HEK293 (cell line): ENCODE data around the gene CSNK1A1L.

Experiments
- GLI2 ChIP-seq: fragments of 450-650 bp; formaldehyde crosslinking; IDR thresholded peaks from 2 replicates; pipeline ENCODE4; 2017; ENCODE audit warnings: missing biosample characterization, missing genetic modification characterization, low read depth, borderline replicate concordance
- GLIS2 ChIP-seq: fragments of 450-650 bp; formaldehyde crosslinking; IDR thresholded peaks from 2 replicates; pipeline ENCODE4 v1.5.1; 2016; ENCODE audit warnings: missing biosample characterization, missing genetic modification characterization
- HOXC10 ChIP-seq: sonication (generic); formaldehyde crosslinking; IDR thresholded peaks from 2 replicates; pipeline ENCODE4 v1.8.1; 2023; ENCODE audit warnings: mild to moderate bottlenecking, missing genetic modification reagents
- PATZ1 ChIP-seq: fragments of 450-650 bp; formaldehyde crosslinking; IDR thresholded peaks from 2 replicates; pipeline ENCODE4 v1.5.1; 2016; ENCODE audit warnings: missing biosample characterization, missing genetic modification characterization
- PRDM6 ChIP-seq: fragments of 450-650 bp; formaldehyde crosslinking; IDR thresholded peaks from 2 replicates; pipeline ENCODE4 v1.5.1; 2017; ENCODE audit warnings: missing biosample characterization, missing genetic modification characterization
- SCRT1 ChIP-seq: fragments of 450-650 bp; formaldehyde crosslinking; IDR thresholded peaks from 2 replicates; pipeline ENCODE4 v1.5.1; 2016; ENCODE audit warnings: missing biosample characterization, missing genetic modification characterization, borderline replicate concordance
- SP7 ChIP-seq: fragments of 450-650 bp; formaldehyde crosslinking; IDR thresholded peaks from 2 replicates; pipeline ENCODE4 v1.5.1; 2016; ENCODE audit warnings: missing biosample characterization, missing genetic modification characterization
- WT1 ChIP-seq: fragments of 450-650 bp; formaldehyde crosslinking; IDR thresholded peaks from 2 replicates; pipeline ENCODE4 v1.5.1; 2016; ENCODE audit warnings: missing biosample characterization, missing genetic modification characterization
- ZBTB17 ChIP-seq: fragments of 450-650 bp; formaldehyde crosslinking; IDR thresholded peaks from 2 replicates; pipeline ENCODE4 v1.5.1; 2016; ENCODE audit warnings: missing biosample characterization, missing genetic modification characterization
- ZBTB20 ChIP-seq: fragments of 450-650 bp; formaldehyde crosslinking; IDR thresholded peaks from 2 replicates; pipeline ENCODE4 v1.5.1; 2016; ENCODE audit warnings: missing biosample characterization, missing genetic modification characterization
- ZBTB7A ChIP-seq: fragments of 450-650 bp; formaldehyde crosslinking; IDR thresholded peaks from 2 replicates; pipeline ENCODE4 v1.5.1; 2016; ENCODE audit warnings: low read depth, missing biosample characterization, missing genetic modification characterization
- ZBTB8A ChIP-seq: fragments of 450-650 bp; formaldehyde crosslinking; IDR thresholded peaks from 2 replicates; pipeline ENCODE4 v1.5.1; 2016; ENCODE audit warnings: missing biosample characterization, missing genetic modification characterization
- ZEB2 ChIP-seq: fragments of 450-650 bp; formaldehyde crosslinking; IDR thresholded peaks from 2 replicates; pipeline ENCODE4 v1.5.1; 2016; ENCODE audit warnings: missing biosample characterization, missing genetic modification characterization
- ZNF10 ChIP-seq: fragments of 450-650 bp; formaldehyde crosslinking; IDR thresholded peaks from 2 replicates; pipeline ENCODE4 v1.5.1; 2017; ENCODE audit warnings: missing biosample characterization, missing genetic modification characterization
- ZNF19 ChIP-seq: fragments of 450-650 bp; formaldehyde crosslinking; IDR thresholded peaks from 2 replicates; pipeline ENCODE4; 2016; ENCODE audit warnings: missing biosample characterization, missing genetic modification characterization, low read depth
- ZNF223 ChIP-seq: fragments of 450-650 bp; formaldehyde crosslinking; IDR thresholded peaks from 2 replicates; pipeline ENCODE4 v1.5.1; 2016; ENCODE audit warnings: missing biosample characterization, missing genetic modification characterization
- ZNF292 ChIP-seq: fragments of 450-650 bp; formaldehyde crosslinking; IDR thresholded peaks from 2 replicates; pipeline ENCODE4 v1.5.1; 2016; ENCODE audit warnings: low read depth, missing biosample characterization, missing genetic modification characterization, borderline replicate concordance
- ZNF335 ChIP-seq: fragments of 450-650 bp; formaldehyde crosslinking; conservative IDR thresholded peaks from 2 replicates; pipeline ENCODE4 v1.5.1; 2016; ENCODE audit warnings: missing biosample characterization, missing genetic modification characterization
- ZNF398 ChIP-seq: fragments of 450-650 bp; formaldehyde crosslinking; IDR thresholded peaks from 2 replicates; pipeline ENCODE4 v1.5.1; 2017; ENCODE audit warnings: missing biosample characterization, missing genetic modification characterization
- ZNF529 ChIP-seq: fragments of 450-650 bp; formaldehyde crosslinking; IDR thresholded peaks from 2 replicates; pipeline ENCODE4 v1.5.1; 2017; ENCODE audit warnings: missing genetic modification characterization, missing biosample characterization; ENCODE audit not compliant: insufficient replicate concordance
- ZNF555 ChIP-seq: fragments of 450-650 bp; formaldehyde crosslinking; conservative IDR thresholded peaks from 2 replicates; pipeline ENCODE4 v1.5.1; 2017; ENCODE audit warnings: missing biosample characterization, mild to moderate bottlenecking, missing genetic modification characterization, inconsistent platforms
- ZNF596 ChIP-seq: fragments of 450-650 bp; IDR thresholded peaks from 2 replicates; pipeline ENCODE4 v1.5.0; 2018; ENCODE audit warnings: missing biosample characterization, mild to moderate bottlenecking, missing genetic modification characterization, moderate library complexity
- ZNF670 ChIP-seq: fragments of 450-650 bp; formaldehyde crosslinking; IDR thresholded peaks from 2 replicates; pipeline ENCODE4 v1.5.1; 2016; ENCODE audit warnings: missing biosample characterization, missing genetic modification characterization, low read depth
- ZSCAN16 ChIP-seq: fragments of 450-650 bp; formaldehyde crosslinking; IDR thresholded peaks from 2 replicates; pipeline ENCODE4 v1.5.1; 2016; ENCODE audit warnings: missing biosample characterization, missing genetic modification characterization
- TF ChIP-seq, protein P1 (sequence below): IDR thresholded peaks from 2 replicates; pipeline ENCODE4 v1.6.1; 2011; ENCODE audit warnings: mild to moderate bottlenecking, low read depth, low read length, borderline replicate concordance
- TF ChIP-seq, protein P2 (sequence below): fragments of 450-650 bp; formaldehyde crosslinking; conservative IDR thresholded peaks from 2 replicates; pipeline ENCODE4 v1.5.1; 2016; ENCODE audit warnings: low read depth, missing biosample characterization, missing genetic modification characterization

CSNK1A1L gene

DNA sequence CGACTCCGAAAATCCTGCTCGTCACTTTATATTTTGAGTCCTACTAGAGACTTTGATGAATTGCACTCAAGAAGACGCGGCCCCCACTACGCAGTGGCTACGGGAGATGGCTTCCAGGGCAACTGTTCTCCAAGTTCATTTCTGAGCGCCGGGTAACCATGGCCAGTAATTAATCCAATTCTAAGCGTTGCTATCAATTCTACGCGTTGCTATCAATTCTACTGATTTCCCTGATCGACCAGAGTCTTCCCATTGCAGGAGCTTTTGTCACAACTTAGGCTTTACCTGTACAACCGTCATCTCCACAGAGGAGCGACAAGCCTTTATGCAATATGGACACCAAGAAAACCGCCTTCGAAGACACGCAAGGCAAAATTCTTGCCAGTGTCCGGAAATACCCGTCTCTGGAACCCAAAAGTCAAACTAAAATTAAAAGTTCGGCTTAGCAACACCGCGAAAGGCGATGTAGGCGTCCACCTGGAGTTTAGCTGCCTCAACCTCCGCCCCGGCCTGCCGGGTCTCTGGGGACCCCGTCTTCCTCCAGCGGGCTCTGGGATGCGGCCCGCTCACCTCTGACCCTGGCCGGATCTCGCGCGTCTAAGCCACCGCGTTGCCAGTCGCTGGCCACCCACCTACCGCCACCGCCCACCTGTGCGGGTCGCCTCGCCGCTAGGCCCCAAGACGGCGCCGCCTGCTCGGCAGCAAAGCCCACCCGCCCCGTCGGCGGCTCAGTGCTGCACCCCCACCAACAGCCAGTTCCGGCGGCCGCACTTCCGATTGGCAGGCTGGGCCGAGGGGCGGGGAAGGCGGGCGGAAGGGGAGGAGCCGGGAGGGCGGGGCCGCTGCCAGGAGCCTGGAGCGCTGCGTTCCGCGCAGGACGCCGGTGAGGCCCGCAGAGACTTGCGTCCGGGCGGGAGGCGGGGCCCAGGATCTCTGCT lies 46.3 kb downstream of the CSNK1A1L start, which contains the start of gene SUPT20H (continued):
- no peak; the same call in 1 of the 2 replicates for TF ChIP-seq WT1
- peak; percentile 91 for TF ChIP-seq PATZ1
- TF ChIP-seq, protein P1, sequence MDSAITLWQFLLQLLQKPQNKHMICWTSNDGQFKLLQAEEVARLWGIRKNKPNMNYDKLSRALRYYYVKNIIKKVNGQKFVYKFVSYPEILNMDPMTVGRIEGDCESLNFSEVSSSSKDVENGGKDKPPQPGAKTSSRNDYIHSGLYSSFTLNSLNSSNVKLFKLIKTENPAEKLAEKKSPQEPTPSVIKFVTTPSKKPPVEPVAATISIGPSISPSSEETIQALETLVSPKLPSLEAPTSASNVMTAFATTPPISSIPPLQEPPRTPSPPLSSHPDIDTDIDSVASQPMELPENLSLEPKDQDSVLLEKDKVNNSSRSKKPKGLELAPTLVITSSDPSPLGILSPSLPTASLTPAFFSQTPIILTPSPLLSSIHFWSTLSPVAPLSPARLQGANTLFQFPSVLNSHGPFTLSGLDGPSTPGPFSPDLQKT = no peak
- TF ChIP-seq ZNF398 (tag by site-specific recombination) = no peak
- no peak for TF ChIP-seq ZNF529 (tag by site-specific recombination)
- TF ChIP-seq ZEB2 (tag by site-specific recombination) = peak; percentile 82
- no peak; the same call in 1 of the 2 replicates for TF ChIP-seq ZBTB7A (tag by site-specific recombination)
- TF ChIP-seq ZBTB8A (tag by site-specific recombination) = 0 out of 2 replicates have a peak, but pooled peaks have one; percentile 13
- no peak for TF ChIP-seq ZNF223 (tag by site-specific recombination)
- no peak for TF ChIP-seq ZNF19
- TF ChIP-seq, protein P2, sequence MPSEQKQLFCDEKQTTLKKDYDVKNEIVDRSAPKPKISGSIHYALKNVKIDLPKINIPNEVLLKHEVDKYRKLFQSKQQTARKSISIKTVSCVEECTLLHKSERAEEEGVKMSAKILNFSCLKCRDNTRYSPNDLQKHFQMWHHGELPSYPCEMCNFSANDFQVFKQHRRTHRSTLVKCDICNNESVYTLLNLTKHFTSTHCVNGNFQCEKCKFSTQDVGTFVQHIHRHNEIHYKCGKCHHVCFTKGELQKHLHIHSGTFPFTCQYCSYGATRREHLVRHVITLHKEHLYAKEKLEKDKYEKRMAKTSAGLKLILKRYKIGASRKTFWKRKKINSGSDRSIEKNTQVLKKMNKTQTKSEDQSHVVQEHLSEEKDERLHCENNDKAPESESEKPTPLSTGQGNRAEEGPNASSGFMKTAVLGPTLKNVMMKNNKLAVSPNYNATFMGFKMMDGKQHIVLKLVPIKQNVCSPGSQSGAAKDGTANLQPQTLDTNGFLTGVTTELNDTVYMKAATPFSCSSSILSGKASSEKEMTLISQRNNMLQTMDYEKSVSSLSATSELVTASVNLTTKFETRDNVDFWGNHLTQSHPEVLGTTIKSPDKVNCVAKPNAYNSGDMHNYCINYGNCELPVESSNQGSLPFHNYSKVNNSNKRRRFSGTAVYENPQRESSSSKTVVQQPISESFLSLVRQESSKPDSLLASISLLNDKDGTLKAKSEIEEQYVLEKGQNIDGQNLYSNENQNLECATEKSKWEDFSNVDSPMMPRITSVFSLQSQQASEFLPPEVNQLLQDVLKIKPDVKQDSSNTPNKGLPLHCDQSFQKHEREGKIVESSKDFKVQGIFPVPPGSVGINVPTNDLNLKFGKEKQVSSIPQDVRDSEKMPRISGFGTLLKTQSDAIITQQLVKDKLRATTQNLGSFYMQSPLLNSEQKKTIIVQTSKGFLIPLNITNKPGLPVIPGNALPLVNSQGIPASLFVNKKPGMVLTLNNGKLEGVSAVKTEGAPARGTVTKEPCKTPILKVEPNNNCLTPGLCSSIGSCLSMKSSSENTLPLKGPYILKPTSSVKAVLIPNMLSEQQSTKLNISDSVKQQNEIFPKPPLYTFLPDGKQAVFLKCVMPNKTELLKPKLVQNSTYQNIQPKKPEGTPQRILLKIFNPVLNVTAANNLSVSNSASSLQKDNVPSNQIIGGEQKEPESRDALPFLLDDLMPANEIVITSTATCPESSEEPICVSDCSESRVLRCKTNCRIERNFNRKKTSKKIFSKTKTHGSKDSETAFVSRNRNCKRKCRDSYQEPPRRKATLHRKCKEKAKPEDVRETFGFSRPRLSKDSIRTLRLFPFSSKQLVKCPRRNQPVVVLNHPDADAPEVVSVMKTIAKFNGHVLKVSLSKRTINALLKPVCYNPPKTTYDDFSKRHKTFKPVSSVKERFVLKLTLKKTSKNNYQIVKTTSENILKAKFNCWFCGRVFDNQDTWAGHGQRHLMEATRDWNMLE (tag by site-specific recombination) = peak; percentile 32; the same call in 1 of the 2 replicates
- no peak for TF ChIP-seq ZNF555 (tag by site-specific recombination)
- TF ChIP-seq ZNF670 (tag by site-specific recombination) = no peak
- no peak for TF ChIP-seq HOXC10 (CRISPR knock-in tag)
- TF ChIP-seq SCRT1 (tag by site-specific recombination) = no peak
- no peak for TF ChIP-seq ZSCAN16 (tag by site-specific recombination)
- TF ChIP-seq PRDM6 (tag by site-specific recombination) = no peak
- no peak for TF ChIP-seq SP7
- 0 out of 2 replicates have a peak, but pooled peaks have one; percentile 21 for TF ChIP-seq ZNF596 (tag by site-specific recombination)
- peak; percentile 55; the same call in 1 of the 2 replicates for TF ChIP-seq ZBTB17 (tag by site-specific recombination)
- TF ChIP-seq ZNF10 (tag by site-specific recombination) = 0 out of 2 replicates have a peak, but pooled peaks have one; percentile 37
- peak; percentile 92 for TF ChIP-seq ZNF335 (tag by site-specific recombination)
- no peak for TF ChIP-seq ZNF292 (tag by site-specific recombination)
- no peak for TF ChIP-seq GLI2 (tag by site-specific recombination)
- TF ChIP-seq GLIS2 (tag by site-specific recombination) = peak; percentile 77
- no peak for TF ChIP-seq ZBTB20 (tag by site-specific recombination)
